Ascending aorta (tissue), 2 donors: ENCODE data around the gene SEMA5B. TPM values are rescaled to one million over a fixed set of nuclear protein-coding genes. Genes with fewer than 3 reads are reported as not detected.

Experiments
- DNase-seq, 2 donors: peaks; one replicate each; pipeline ENCODE4 v3.0.0-alpha.2; 2019; ENCODE audit warnings: low spot score in 2 of 2
- H3K27ac ChIP-seq, 2 donors: fragments of 200-600 bp; sonication (generic); one replicate each; pipeline ENCODE4 v1.5.1; 2016 to 2017; ENCODE audit warnings: mild to moderate bottlenecking in 1 of 2
- H3K27me3 ChIP-seq: fragments of 200-600 bp; sonication (generic); one replicate; pipeline ENCODE4 v1.5.1; 2017
- H3K36me3 ChIP-seq, 2 donors: fragments of 200-600 bp; sonication (generic); one replicate each; pipeline ENCODE4 v1.5.1; 2016
- H3K4me1 ChIP-seq, 2 donors: fragments of 200-600 bp; sonication (generic); one replicate each; pipeline ENCODE4 v1.5.1; 2016 to 2017; ENCODE audit warnings: mild to moderate bottlenecking in 1 of 2
- H3K4me3 ChIP-seq, 2 donors: fragments of 200-600 bp; sonication (generic); one replicate each; pipeline ENCODE4 v1.5.1; 2016 to 2017; ENCODE audit warnings: mild to moderate bottlenecking in 1 of 2
- H3K9me3 ChIP-seq, 2 donors: fragments of 200-600 bp; sonication (generic); one replicate each; pipeline ENCODE4 v1.5.1; 2016
- intact Hi-C: fragments of 100-400 bp; cut with DNase I; formaldehyde crosslinking; loops from one replicate; pipeline ENCODE4 v1.15.1; 2023
- total RNA-seq: library from RNA; depleted of rRNA; stranded (reverse); fragments of >200 nt; gene quantifications from one replicate; pipeline ENCODE4 v1.1.0, GENCODE V29; 2016
- TF ChIP-seq, protein P1 (sequence below), 3 experiments: fragments of 200-600 bp in 2 of 3; fragments of 450-650 bp in 1 of 3; sonication (generic) in 2 of 3; IDR thresholded peaks; one replicate each; pipeline ENCODE4 v1.5.1; 2016 to 2019; ENCODE audit warnings: antibody characterized with exemption in 3 of 3, mild to moderate bottlenecking in 1 of 3, moderate library complexity in 1 of 3

SEMA5B gene
- total RNA-seq, 1 donor from 2014 or later = 0.85 TPM

DNA sequence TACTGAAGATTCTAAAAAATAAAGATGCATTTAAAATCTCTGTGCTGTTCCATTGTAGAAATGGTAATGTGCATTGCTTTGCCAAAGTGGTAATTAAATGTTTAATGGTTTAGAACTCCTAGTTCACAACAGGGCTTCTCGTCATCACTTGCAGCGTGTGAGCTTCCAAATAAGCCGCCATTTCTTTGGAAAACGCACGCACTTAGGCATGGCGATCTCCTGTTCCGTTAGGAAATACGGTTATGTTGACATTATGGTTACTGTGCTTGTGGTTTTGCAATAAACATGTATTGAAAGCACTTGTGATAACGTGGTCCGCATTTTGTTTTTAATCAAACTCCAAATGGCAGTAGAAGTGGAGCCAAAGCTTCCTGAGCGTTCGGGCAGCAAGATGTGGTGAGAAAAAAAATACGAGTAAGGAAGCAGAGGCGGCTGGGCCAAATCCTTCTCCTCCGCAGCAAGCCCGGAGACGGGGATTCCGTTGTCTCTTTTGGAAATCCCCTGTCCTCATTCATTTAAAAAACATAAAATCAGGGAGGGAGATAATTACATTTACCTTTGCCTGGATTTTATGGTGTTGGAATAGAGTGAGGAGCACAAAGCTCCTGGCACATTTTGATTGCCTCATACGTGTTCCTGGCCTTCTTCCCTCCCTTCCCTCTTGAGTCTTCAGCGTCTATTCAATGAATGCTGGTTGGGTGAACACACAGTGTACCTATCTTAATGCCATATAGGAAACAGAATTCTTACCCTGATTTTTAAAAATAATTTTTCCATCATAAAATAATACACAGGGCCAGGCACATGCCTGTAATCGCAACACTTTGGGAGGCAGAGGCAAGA is 135.2 kb downstream of the SEMA5B start:
- TF ChIP-seq, protein P1, sequence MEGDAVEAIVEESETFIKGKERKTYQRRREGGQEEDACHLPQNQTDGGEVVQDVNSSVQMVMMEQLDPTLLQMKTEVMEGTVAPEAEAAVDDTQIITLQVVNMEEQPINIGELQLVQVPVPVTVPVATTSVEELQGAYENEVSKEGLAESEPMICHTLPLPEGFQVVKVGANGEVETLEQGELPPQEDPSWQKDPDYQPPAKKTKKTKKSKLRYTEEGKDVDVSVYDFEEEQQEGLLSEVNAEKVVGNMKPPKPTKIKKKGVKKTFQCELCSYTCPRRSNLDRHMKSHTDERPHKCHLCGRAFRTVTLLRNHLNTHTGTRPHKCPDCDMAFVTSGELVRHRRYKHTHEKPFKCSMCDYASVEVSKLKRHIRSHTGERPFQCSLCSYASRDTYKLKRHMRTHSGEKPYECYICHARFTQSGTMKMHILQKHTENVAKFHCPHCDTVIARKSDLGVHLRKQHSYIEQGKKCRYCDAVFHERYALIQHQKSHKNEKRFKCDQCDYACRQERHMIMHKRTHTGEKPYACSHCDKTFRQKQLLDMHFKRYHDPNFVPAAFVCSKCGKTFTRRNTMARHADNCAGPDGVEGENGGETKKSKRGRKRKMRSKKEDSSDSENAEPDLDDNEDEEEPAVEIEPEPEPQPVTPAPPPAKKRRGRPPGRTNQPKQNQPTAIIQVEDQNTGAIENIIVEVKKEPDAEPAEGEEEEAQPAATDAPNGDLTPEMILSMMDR (IDR thresholded peaks at IDR 0.05) = no peak
- Histone ChIP-seq H3K4me1 (peaks cover 0 to 9% of the 10 kb centered on the region in 2 donors), H3K36me3 (no peaks in the 10 kb centered on the region), H3K4me3 (no peak overlapping the region), H3K9me3 (no peaks in the 10 kb centered on the region), H3K27ac (no peak overlapping the region), H3K27me3 (no peaks in the 10 kb centered on the region)
- intact Hi-C loops = no loop called here
- DNase-seq = no peak

DNA sequence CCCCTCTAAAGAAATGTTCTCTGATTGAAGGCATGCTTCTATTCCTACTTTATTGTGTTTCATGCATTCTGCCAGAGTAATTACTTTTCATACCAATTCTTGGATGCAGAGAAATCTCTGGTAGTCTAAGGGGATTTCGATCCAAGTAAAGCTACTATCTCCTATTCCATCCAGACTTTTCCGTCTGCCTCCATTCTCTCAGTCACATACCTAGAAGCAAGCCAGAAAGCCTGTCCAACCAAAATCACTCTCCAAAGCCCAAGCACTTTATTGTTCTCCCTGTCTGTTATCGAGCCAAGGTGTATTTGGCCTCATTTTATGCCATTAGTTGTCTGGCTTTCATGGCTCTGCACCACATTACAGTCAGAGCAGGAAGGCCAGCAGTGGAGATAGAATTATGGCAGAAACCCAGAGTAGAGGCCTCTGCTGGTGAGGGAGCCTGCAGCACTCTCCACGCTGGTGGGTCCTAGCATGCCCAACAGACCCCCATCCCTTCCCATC is 136.8 kb downstream of the SEMA5B start:
- TF ChIP-seq, protein P1 (IDR thresholded peaks at IDR 0.05) = no peak
- Histone ChIP-seq H3K27me3 (no peaks in the 10 kb centered on the region), H3K4me1 (peaks cover 0 to 9% of the 10 kb centered on the region in 2 donors), H3K27ac (no peak overlapping the region), H3K4me3 (no peak overlapping the region), H3K36me3 (no peaks in the 10 kb centered on the region), H3K9me3 (no peaks in the 10 kb centered on the region)
- intact Hi-C loops = no loop called here
- DNase-seq = no peak

DNA sequence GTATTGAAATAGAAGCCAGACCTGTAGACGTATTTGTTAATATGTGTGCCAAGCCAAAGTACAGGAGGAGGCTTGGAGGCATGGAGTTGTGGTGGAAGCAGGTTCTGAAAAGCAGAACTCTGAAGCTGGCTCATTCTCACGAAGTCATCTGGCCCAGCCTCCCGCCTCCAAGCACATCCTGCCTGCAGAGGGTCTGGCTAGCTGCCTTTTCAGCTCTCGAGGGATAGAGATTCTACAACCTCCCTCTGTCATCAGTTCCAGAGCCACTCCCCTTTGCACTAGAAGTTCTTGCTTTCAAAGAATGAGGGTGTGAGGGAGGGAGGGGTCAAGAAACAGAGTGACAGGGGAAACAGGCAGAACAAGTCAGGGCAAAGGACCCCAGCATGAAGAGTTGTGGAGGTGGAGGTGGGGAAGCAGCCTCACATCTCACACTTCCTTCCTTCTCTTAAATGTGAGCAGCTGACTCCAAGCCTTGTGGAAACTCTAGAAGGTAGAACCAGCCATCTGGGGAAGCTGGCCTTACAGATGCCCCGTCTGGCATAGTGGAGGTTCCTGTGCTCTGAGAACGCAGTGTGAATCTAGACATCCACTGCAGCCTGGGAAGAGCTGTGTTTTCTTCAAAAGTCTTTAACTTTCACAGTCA is 137.4 kb downstream of the SEMA5B start:
- H3K4me1 ChIP-seq = peaks cover 0 to 9% of the 10 kb centered on the region in 2 donors
- intact Hi-C loops = no loop called here
- TF ChIP-seq, protein P1 (IDR thresholded peaks at IDR 0.05) = no peak
- H3K27ac ChIP-seq = no peak overlapping the region
- no peaks in the 10 kb centered on the region for H3K36me3 ChIP-seq
- no peaks in the 10 kb centered on the region for H3K9me3 ChIP-seq
- DNase-seq = peak in 1 of 2 donors; percentile 71
- no peak overlapping the region for H3K4me3 ChIP-seq
- no peaks in the 10 kb centered on the region for H3K27me3 ChIP-seq

DNA sequence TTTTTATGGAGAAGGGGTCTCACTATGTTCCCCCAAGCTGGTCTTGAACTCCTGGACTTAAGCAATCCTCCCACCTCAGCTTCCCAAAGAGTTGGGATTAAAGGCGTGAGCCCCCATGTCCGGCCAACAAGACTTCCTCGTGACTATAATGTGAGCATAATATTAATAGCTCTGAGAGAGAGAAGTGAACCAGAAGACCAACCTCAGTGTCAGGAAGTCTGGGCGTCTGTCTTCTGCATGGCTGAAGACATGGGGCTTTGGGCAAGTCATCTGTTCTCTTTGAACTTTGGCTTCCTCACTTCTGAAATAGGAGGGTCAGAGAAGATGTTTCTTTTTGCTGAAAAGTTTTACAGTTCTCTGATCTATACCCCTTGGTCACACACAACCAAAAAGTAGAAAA is 140.6 kb downstream of the SEMA5B start:
- H3K27me3 ChIP-seq = no peaks in the 10 kb centered on the region
- H3K36me3 ChIP-seq = no peaks in the 10 kb centered on the region
- no peak for DNase-seq
- no peak overlapping the region for H3K27ac ChIP-seq
- no peak overlapping the region for H3K4me3 ChIP-seq
- intact Hi-C loops = no loop called here
- H3K4me1 ChIP-seq = peaks cover 0 to 9% of the 10 kb centered on the region in 2 donors
- TF ChIP-seq, protein P1 (IDR thresholded peaks at IDR 0.05) = no peak
- H3K9me3 ChIP-seq = no peaks in the 10 kb centered on the region

DNA sequence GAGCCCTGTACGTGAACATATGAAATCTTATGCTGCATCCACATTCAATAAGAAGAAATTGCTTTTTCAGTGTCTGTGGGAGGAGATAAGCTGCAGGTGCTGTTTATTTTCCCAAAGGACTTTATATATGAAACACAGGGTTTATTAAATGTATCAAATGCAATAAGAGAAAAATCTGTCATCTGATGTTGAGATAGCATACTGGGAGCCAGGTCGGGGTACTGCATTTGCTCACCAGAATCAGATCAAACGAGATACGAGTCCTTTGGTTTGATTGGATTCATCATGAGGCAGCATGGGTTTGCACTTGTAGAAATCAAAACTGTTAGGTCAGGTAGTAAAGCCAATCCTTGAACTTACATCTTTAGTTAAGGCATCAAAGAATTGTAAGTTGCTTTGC is 141.3 kb downstream of the SEMA5B start:
- intact Hi-C loops = no loop called here
- TF ChIP-seq, protein P1 (IDR thresholded peaks at IDR 0.05) = no peak

More for the DNA sequence above, 141.3 kb downstream of the SEMA5B start:
- no peaks in the 10 kb centered on the region for H3K9me3 ChIP-seq
- no peak overlapping the region for H3K27ac ChIP-seq
- no peak overlapping the region for H3K4me3 ChIP-seq
- no peaks in the 10 kb centered on the region for H3K27me3 ChIP-seq
- peaks cover 0 to 9% of the 10 kb centered on the region in 2 donors for H3K4me1 ChIP-seq
- no peak for DNase-seq
- H3K36me3 ChIP-seq = peaks cover 0 to 3% of the 10 kb centered on the region in 2 donors
